A549 (cell line): Measurements from ENCODE around the gene ARMC9.

Experiments used
- CHD2 ChIP-seq: fragments of 150-350 bp; IDR thresholded peaks from 2 replicates; pipeline ENCODE4 v1.6.1; 2014; ENCODE audit warnings: low read length; ENCODE audit not compliant: partially characterized antibody
- CTCF ChIP-seq: fragments of >200 bp; sonication (Bioruptor Twin); formaldehyde crosslinking; IDR thresholded peaks from 3 replicates; pipeline ENCODE4 v1.5.1; 2016
- EP300 ChIP-seq, 2 experiments: fragments of >200 bp; sonication (Bioruptor Twin); formaldehyde crosslinking; IDR thresholded peaks; 2 replicates in 1 of 2; 3 replicates in 1 of 2; pipeline ENCODE4 v1.6.1; 2016 to 2017
- MAX ChIP-seq: IDR thresholded peaks from 2 replicates; pipeline ENCODE4 v1.6.1; 2012
- POLR2A ChIP-seq: IDR thresholded peaks from 2 replicates; pipeline ENCODE4 v1.6.1; 2012; ENCODE audit warnings: mild to moderate bottlenecking, low read length
- POLR2AphosphoS2 ChIP-seq: conservative IDR thresholded peaks from 2 replicates; pipeline ENCODE4 v1.6.1; 2012; ENCODE audit warnings: low read length, improper control_type of control experiment, inconsistent platforms
- SMC3 ChIP-seq: fragments of >200 bp; sonication (Bioruptor Twin); formaldehyde crosslinking; IDR thresholded peaks from 3 replicates; pipeline ENCODE4 v1.6.1; 2018; ENCODE audit warnings: inconsistent platforms
- TP53 ChIP-seq: fragments of 250-450 bp; sonication (Bioruptor Pico); IDR thresholded peaks from 2 replicates; pipeline ENCODE4 v1.5.0; 2021; ENCODE audit warnings: mild to moderate bottlenecking, moderate library complexity

DNA sequence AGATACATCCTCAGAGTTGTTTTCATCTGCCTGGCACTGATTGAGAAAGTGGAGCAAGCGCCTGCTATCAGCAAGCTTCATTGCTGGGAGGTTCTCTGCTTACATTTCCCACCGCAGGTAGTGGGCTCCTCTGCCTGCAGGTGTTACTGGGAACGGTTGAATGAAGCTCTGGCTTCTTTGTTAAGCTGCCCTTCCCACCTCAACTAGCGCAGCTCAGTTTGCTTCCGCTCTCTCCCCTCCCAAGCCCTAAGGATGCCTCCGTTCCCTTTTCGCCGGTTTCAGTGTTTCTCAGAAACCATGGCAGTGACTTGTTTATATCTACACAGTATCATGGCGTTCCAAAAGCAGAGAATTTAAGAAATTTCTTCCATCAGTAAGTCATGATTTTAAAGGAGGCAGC is 124.9 kb downstream of the ARMC9 start:
- TF ChIP-seq CTCF (no peak), POLR2AphosphoS2 (no peak), POLR2A (no peak), EP300 (IDR thresholded peaks at IDR 0.05) (no peak), SMC3 (no peak), TP53 (CRISPR knock-in tag) (no peak), MAX (no peak), CHD2 (no peak)
